Measurements from ENCODE around the gene WNT11. TPM values are rescaled to one million over a fixed set of nuclear protein-coding genes. Genes with fewer than 3 reads are reported as not detected.

The WNT11 gene
- total RNA-seq, 5 donors from 2014 or later (not counting 1 experiment from before 2014, with no cell fraction given) = 0.47 to 1.3 (median 0.89) TPM; not detected in 1

- H3K27ac Mint-ChIP-seq = no peak overlapping the region
These were observed 29.8 kb downstream of the WNT11 start for GRCh38 chr11:76176463-76176862.

GRCh38 chr11:76175783-76176182 is 30.5 kb downstream of the WNT11 start:
- Histone ChIP-seq H3K4me1 (ENCODE audit: control insufficient read depth in 1 of 2, extremely low read depth in 1 of 2, insufficient read depth in 2 of 2, low read length in 2 of 2) (no peaks in the 10 kb centered on the region), H3K27ac (ENCODE audit: low read length) (no peak overlapping the region), H3K36me3 (ENCODE audit: control insufficient read depth in 2 of 2, extremely low read depth in 1 of 2, insufficient read depth in 1 of 2, low read length in 1 of 2) (no peaks in the 10 kb centered on the region), H3K4me3 (ENCODE audit: control insufficient read depth in 1 of 2, extremely low read depth in 1 of 2, low read length in 1 of 2) (no peak overlapping the region), H3K27me3 (replicated peaks in 1 of 2; ENCODE audit: control insufficient read depth in 2 of 2, extremely low read depth in 1 of 2, insufficient read depth in 2 of 2, low read length in 1 of 2) (peaks cover 0 to 10% of the 10 kb centered on the region in 2 experiments), H3K9me3 (no peaks in the 10 kb centered on the region)
- DNase-seq (no peak), ATAC-seq (replicated peaks in 1 of 4) (no peak)
- Mint-ChIP-seq H3K36me3 (no peaks in the 10 kb centered on the region), H3K4me3 (no peak overlapping the region), H3K27me3 (no peaks in the 10 kb centered on the region), H3K9me3 (no peaks in the 10 kb centered on the region), H3K27ac (no peak overlapping the region), H3K4me1 (no peaks in the 10 kb centered on the region)
- ChIA-PET POLR2A (no interaction called here), CTCF (no interaction called here)
- 84% methylated on average over 3 of the region's 4 CpGs for WGBS (ENCODE audit: insufficient coverage)

More at GRCh38 chr11:76176463-76176862, 29.8 kb downstream of the WNT11 start:
- Histone ChIP-seq H3K36me3 (ENCODE audit: control insufficient read depth in 2 of 2, extremely low read depth in 1 of 2, insufficient read depth in 1 of 2, low read length in 1 of 2) (no peaks in the 10 kb centered on the region), H3K9me3 (no peaks in the 10 kb centered on the region), H3K4me1 (ENCODE audit: control insufficient read depth in 1 of 2, extremely low read depth in 1 of 2, insufficient read depth in 2 of 2, low read length in 2 of 2) (no peaks in the 10 kb centered on the region), H3K27me3 (replicated peaks in 1 of 2; ENCODE audit: control insufficient read depth in 2 of 2, extremely low read depth in 1 of 2, insufficient read depth in 2 of 2, low read length in 1 of 2) (peaks cover 0 to 6% of the 10 kb centered on the region in 2 experiments), H3K27ac (ENCODE audit: low read length) (no peak overlapping the region), H3K4me3 (ENCODE audit: control insufficient read depth in 1 of 2, extremely low read depth in 1 of 2, low read length in 1 of 2) (no peak overlapping the region)
- CTCF ChIA-PET = no interaction called here
- WGBS (ENCODE audit: insufficient coverage) = 89% methylated on average over 9 of the region's 9 CpGs
- Mint-ChIP-seq H3K4me1 (no peaks in the 10 kb centered on the region), H3K27me3 (no peaks in the 10 kb centered on the region), H3K4me3 (no peak overlapping the region), H3K9me3 (no peaks in the 10 kb centered on the region), H3K36me3 (no peaks in the 10 kb centered on the region)
- no peak for DNase-seq
- POLR2A ChIA-PET = no interaction called here
- ATAC-seq (replicated peaks in 1 of 4) = no peak

DNA sequence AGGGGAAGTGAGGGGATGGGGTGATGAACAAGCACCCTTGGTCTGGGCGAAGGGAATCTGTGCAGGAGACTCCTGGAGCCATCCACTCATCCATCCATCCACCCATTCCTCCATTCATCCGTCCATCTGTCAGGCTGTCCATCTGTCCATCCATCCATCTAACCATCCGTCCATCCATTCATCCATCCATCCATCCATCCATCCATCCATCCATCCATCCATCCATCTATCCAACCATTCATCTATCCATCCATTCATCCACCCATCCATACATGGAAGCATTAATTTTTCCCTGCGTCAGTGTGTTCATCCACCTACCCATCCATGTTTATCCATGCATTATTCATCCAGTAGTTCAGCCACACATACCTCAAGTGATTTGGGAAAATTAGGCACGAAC is 32.0 kb downstream of the WNT11 start:
- Histone ChIP-seq H3K4me3 (ENCODE audit: control insufficient read depth in 1 of 2, extremely low read depth in 1 of 2, low read length in 1 of 2) (no peak overlapping the region), H3K4me1 (ENCODE audit: control insufficient read depth in 1 of 2, extremely low read depth in 1 of 2, insufficient read depth in 2 of 2, low read length in 2 of 2) (no peaks in the 10 kb centered on the region), H3K9me3 (no peaks in the 10 kb centered on the region), H3K27me3 (replicated peaks in 1 of 2; ENCODE audit: control insufficient read depth in 2 of 2, extremely low read depth in 1 of 2, insufficient read depth in 2 of 2, low read length in 1 of 2) (peaks cover 0 to 10% of the 10 kb centered on the region in 2 experiments), H3K36me3 (ENCODE audit: control insufficient read depth in 2 of 2, extremely low read depth in 1 of 2, insufficient read depth in 1 of 2, low read length in 1 of 2) (no peaks in the 10 kb centered on the region), H3K27ac (ENCODE audit: low read length) (no peak overlapping the region)
- no peaks in the 10 kb centered on the region for H3K36me3 Mint-ChIP-seq
- POLR2A ChIA-PET = no interaction called here
- WGBS (ENCODE audit: insufficient coverage) = 86% methylated on average over 3 of the region's 5 CpGs
- no peak overlapping the region for H3K4me3 Mint-ChIP-seq
- no peak for DNase-seq
- CTCF ChIA-PET = no interaction called here
- no peaks in the 10 kb centered on the region for H3K9me3 Mint-ChIP-seq
- no peak overlapping the region for H3K27ac Mint-ChIP-seq
- no peaks in the 10 kb centered on the region for H3K4me1 Mint-ChIP-seq
- no peaks in the 10 kb centered on the region for H3K27me3 Mint-ChIP-seq
- ATAC-seq (replicated peaks in 1 of 4) = no peak

GRCh38 chr11:76173663-76174062 is 32.6 kb downstream of the WNT11 start:
- Mint-ChIP-seq H3K27ac (no peak overlapping the region), H3K4me1 (no peaks in the 10 kb centered on the region), H3K9me3 (no peaks in the 10 kb centered on the region), H3K4me3 (no peak overlapping the region), H3K27me3 (no peaks in the 10 kb centered on the region), H3K36me3 (no peaks in the 10 kb centered on the region)
- Histone ChIP-seq H3K36me3 (ENCODE audit: control insufficient read depth in 2 of 2, extremely low read depth in 1 of 2, insufficient read depth in 1 of 2, low read length in 1 of 2) (no peaks in the 10 kb centered on the region), H3K4me1 (ENCODE audit: control insufficient read depth in 1 of 2, extremely low read depth in 1 of 2, insufficient read depth in 2 of 2, low read length in 2 of 2) (no peaks in the 10 kb centered on the region), H3K9me3 (no peaks in the 10 kb centered on the region), H3K27me3 (replicated peaks in 1 of 2; ENCODE audit: control insufficient read depth in 2 of 2, extremely low read depth in 1 of 2, insufficient read depth in 2 of 2, low read length in 1 of 2) (peaks cover 0 to 12% of the 10 kb centered on the region in 2 experiments), H3K4me3 (ENCODE audit: control insufficient read depth in 1 of 2, extremely low read depth in 1 of 2, low read length in 1 of 2) (no peak overlapping the region), H3K27ac (ENCODE audit: low read length) (no peak overlapping the region)
- ChIA-PET POLR2A (no interaction called here), CTCF (no interaction called here)
- no peak for ATAC-seq (replicated peaks in 1 of 4)
- DNase-seq = no peak
- WGBS (ENCODE audit: insufficient coverage) = 92% methylated on average over 2 of the region's 8 CpGs

DNA sequence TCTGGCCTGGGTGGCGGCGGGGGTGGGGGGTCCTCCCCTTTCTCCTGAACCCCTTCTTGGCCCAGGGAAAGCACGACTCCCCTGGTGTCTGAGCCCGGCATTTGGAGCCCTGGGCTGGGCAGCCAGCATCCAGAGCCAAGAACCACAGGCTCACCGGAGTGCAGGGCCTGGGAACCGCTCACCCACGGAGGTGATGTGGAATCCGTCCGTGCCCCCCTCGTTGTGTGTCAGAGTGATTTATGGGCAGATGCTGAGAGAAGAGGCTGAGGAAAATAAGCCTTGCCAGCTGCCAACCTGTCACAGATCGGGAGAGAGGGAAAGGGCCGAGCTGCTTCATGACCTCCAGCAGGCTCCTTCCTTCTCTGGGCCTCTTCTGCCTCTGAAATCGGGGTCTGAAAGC is 33.7 kb downstream of the WNT11 start:
- Mint-ChIP-seq H3K36me3 (no peaks in the 10 kb centered on the region), H3K4me3 (no peak overlapping the region), H3K27me3 (no peaks in the 10 kb centered on the region), H3K9me3 (no peaks in the 10 kb centered on the region), H3K27ac (no peak overlapping the region), H3K4me1 (no peaks in the 10 kb centered on the region)
- ChIA-PET POLR2A (no interaction called here), CTCF (no interaction called here)
- no peak overlapping the region for H3K4me3 ChIP-seq (ENCODE audit: control insufficient read depth in 1 of 2, extremely low read depth in 1 of 2, low read length in 1 of 2)
- ATAC-seq (replicated peaks in 1 of 4) (no peak), DNase-seq (no peak)
- H3K9me3 ChIP-seq = no peaks in the 10 kb centered on the region
- WGBS (ENCODE audit: insufficient coverage) = 71% methylated on average over 8 of the region's 13 CpGs
- no peak overlapping the region for H3K27ac ChIP-seq (ENCODE audit: low read length)
- peaks cover 0 to 12% of the 10 kb centered on the region in 2 experiments for H3K27me3 ChIP-seq (replicated peaks in 1 of 2; ENCODE audit: control insufficient read depth in 2 of 2, extremely low read depth in 1 of 2, insufficient read depth in 2 of 2, low read length in 1 of 2)
- H3K4me1 ChIP-seq (ENCODE audit: control insufficient read depth in 1 of 2, extremely low read depth in 1 of 2, insufficient read depth in 2 of 2, low read length in 2 of 2) = no peaks in the 10 kb centered on the region
- H3K36me3 ChIP-seq (ENCODE audit: control insufficient read depth in 2 of 2, extremely low read depth in 1 of 2, insufficient read depth in 1 of 2, low read length in 1 of 2) = no peaks in the 10 kb centered on the region

- no peak overlapping the region for H3K27ac ChIP-seq (ENCODE audit: low read length)
- H3K36me3 Mint-ChIP-seq = no peaks in the 10 kb centered on the region
- H3K27me3 ChIP-seq (replicated peaks in 1 of 2; ENCODE audit: control insufficient read depth in 2 of 2, extremely low read depth in 1 of 2, insufficient read depth in 2 of 2, low read length in 1 of 2) = peaks cover 0 to 17% of the 10 kb centered on the region in 2 experiments
- H3K9me3 Mint-ChIP-seq = no peaks in the 10 kb centered on the region
- no peak for ATAC-seq (replicated peaks in 1 of 4)
- CTCF ChIA-PET = no interaction called here
- H3K4me1 Mint-ChIP-seq = no peaks in the 10 kb centered on the region
- no peaks in the 10 kb centered on the region for H3K36me3 ChIP-seq (ENCODE audit: control insufficient read depth in 2 of 2, extremely low read depth in 1 of 2, insufficient read depth in 1 of 2, low read length in 1 of 2)
- no peak overlapping the region for H3K27ac Mint-ChIP-seq
- no peaks in the 10 kb centered on the region for H3K27me3 Mint-ChIP-seq
- H3K4me1 ChIP-seq (ENCODE audit: control insufficient read depth in 1 of 2, extremely low read depth in 1 of 2, insufficient read depth in 2 of 2, low read length in 2 of 2) = no peaks in the 10 kb centered on the region
- no peaks in the 10 kb centered on the region for H3K9me3 ChIP-seq
- WGBS (ENCODE audit: insufficient coverage) = 56% methylated on average over 2 of the region's 4 CpGs
- DNase-seq = no peak
- POLR2A ChIA-PET = no interaction called here
- H3K4me3 Mint-ChIP-seq = no peak overlapping the region
- H3K4me3 ChIP-seq (ENCODE audit: control insufficient read depth in 1 of 2, extremely low read depth in 1 of 2, low read length in 1 of 2) = no peak overlapping the region
These were observed 35.8 kb downstream of the WNT11 start for GRCh38 chr11:76170468-76170867.

GRCh38 chr11:76169473-76169896 is 36.8 kb downstream of the WNT11 start:
- Histone ChIP-seq H3K4me3 (ENCODE audit: control insufficient read depth in 1 of 2, extremely low read depth in 1 of 2, low read length in 1 of 2) (no peak overlapping the region), H3K4me1 (ENCODE audit: control insufficient read depth in 1 of 2, extremely low read depth in 1 of 2, insufficient read depth in 2 of 2, low read length in 2 of 2) (no peaks in the 10 kb centered on the region), H3K36me3 (ENCODE audit: control insufficient read depth in 2 of 2, extremely low read depth in 1 of 2, insufficient read depth in 1 of 2, low read length in 1 of 2) (no peaks in the 10 kb centered on the region), H3K27me3 (replicated peaks in 1 of 2; ENCODE audit: control insufficient read depth in 2 of 2, extremely low read depth in 1 of 2, insufficient read depth in 2 of 2, low read length in 1 of 2) (peaks cover 0 to 10% of the 10 kb centered on the region in 2 experiments), H3K27ac (ENCODE audit: low read length) (no peak overlapping the region), H3K9me3 (no peaks in the 10 kb centered on the region)
- Mint-ChIP-seq H3K9me3 (no peaks in the 10 kb centered on the region), H3K27ac (no peak overlapping the region), H3K4me1 (no peaks in the 10 kb centered on the region), H3K27me3 (no peaks in the 10 kb centered on the region), H3K36me3 (no peaks in the 10 kb centered on the region), H3K4me3 (no peak overlapping the region)
- no peak for DNase-seq
- ChIA-PET POLR2A (no interaction called here), CTCF (no interaction called here)
- ATAC-seq (replicated peaks in 1 of 4) = no peak
- WGBS (ENCODE audit: insufficient coverage) = 75% methylated on average over 13 of the region's 15 CpGs

All from T-cell (primary cell).